BLaER1 treated with 17β-estradiol and CSF1 and Interleukin-3, amounts not matched to agents 10 nM and 100 nM (cell line): ENCODE measurements around the gene SOX8.

Source experiments
- H3K27ac ChIP-seq, 11 experiments: shearing (Covaris generic); formaldehyde crosslinking; 2 replicates each; pipeline ENCODE4 v1.8.1; 2022
- H3K27me3 ChIP-seq, 11 experiments: shearing (Covaris generic); formaldehyde crosslinking; 2 replicates each; pipeline ENCODE4 v1.8.1; 2022
- H3K36me3 ChIP-seq, 11 experiments: shearing (Covaris generic); formaldehyde crosslinking; 2 replicates each; pipeline ENCODE4 v1.8.1; 2022
- H3K4me1 ChIP-seq, 10 experiments: shearing (Covaris generic); formaldehyde crosslinking; 2 replicates each; pipeline ENCODE4 v1.8.1; 2022
- H3K4me2 ChIP-seq, 11 experiments: shearing (Covaris generic); formaldehyde crosslinking; 2 replicates each; pipeline ENCODE4 v1.8.1; 2022
- H3K4me3 ChIP-seq, 10 experiments: shearing (Covaris generic); formaldehyde crosslinking; 2 replicates each; pipeline ENCODE4 v1.8.1; 2022
- H3K9ac ChIP-seq, 11 experiments: shearing (Covaris generic); formaldehyde crosslinking; 2 replicates each; pipeline ENCODE4 v1.8.1; 2022
- H3K9me3 ChIP-seq, 11 experiments: shearing (Covaris generic); formaldehyde crosslinking; replicated peaks in 1 of 11; 2 replicates each; pipeline ENCODE4 v1.8.1; 2022
- H4K20me1 ChIP-seq, 11 experiments: shearing (Covaris generic); formaldehyde crosslinking; 2 replicates each; pipeline ENCODE4 v1.8.1; 2022
- Cebpa-rat ChIP-seq, 11 experiments: shearing (Covaris generic); IDR thresholded peaks; 2 replicates each; pipeline ENCODE4 v1.8.1; 2022

SOX8 gene

GRCh38 chr16:968620-969019 lies 12.9 kb upstream of the SOX8 start:
- Histone ChIP-seq H3K27ac (no peak overlapping the region), H3K27me3 (peaks cover 5 to 27% (median 22%) of the 10 kb centered on the region in 11 experiments; a peak in 17 of 22 replicates), H3K4me2 (peak overlapping the region; percentile 97 to 100 (median 99)), H3K4me1 (peaks cover 38 to 51% (median 41%) of the 10 kb centered on the region in 10 experiments), H4K20me1 (peaks cover 0 to 39% (median 16%) of the 10 kb centered on the region in 11 experiments; a peak in 12 of 22 replicates), H3K36me3 (peaks cover 8 to 32% (median 27%) of the 10 kb centered on the region in 11 experiments; a peak in 20 of 22 replicates), H3K9ac (peak overlapping the region in 7 of 11 experiments; percentile 11 to 47 (median 22); a peak in 10 of 22 replicates), H3K9me3 (peaks cover 8 to 15% (median 11%) of the 10 kb centered on the region in 11 experiments; a peak in 20 of 22 replicates), H3K4me3 (no peak overlapping the region; a peak in 1 of 20 replicates)
- no peak for TF ChIP-seq Cebpa-rat (IDR thresholded peaks at IDR 0.05)

DNA sequence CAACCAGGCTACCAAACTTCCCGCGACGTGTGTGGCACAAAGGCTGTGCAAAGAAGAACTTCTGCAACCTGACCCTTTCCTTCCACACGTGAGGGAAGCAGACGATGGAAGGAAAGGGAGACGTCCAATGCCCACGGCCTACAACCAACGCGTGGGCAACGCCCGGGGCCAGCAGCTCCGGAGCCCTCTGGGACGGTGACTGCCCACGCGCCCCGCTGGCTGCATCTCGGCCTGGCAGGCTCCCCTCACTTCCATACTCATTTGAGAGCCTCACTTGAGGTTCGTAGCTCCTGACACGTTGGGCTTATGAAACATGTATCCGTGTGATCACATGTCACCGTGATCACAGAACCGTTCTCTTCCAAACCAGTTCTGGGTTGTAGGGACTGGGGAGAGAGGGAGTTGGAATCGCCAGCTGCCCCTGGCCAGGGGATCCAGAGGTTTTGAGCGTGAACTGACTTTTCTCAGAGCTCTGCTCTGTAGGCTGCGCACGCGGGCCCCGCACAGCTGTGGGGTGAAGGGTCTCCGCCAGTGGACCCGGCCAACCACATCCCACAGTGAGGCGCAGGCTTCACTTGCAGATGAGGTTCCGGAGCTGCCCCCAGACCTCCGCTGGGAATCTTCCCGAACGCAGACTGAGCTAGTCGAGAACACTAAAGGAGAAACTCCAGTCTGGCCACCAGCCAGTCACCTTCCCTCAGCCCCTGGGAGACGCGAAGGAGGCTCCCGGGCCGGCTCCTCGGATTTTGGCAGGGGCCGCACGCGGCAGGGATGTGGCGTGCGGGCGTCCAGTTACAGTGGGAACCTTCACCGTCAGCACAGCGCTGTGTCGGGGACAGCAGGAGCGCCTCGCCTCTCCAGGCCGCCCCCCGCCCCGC lies 11.8 kb upstream of the SOX8 start:
- H3K36me3 ChIP-seq: peaks cover 8 to 32% (median 27%) of the 10 kb centered on the region in 11 experiments; a peak in 20 of 22 replicates
- H3K4me1 ChIP-seq: peaks cover 27 to 48% (median 38%) of the 10 kb centered on the region in 10 experiments
- peak overlapping the region; percentile 97 to 100 (median 99) for H3K4me2 ChIP-seq
- H3K9me3 ChIP-seq: peaks cover 8 to 15% (median 11%) of the 10 kb centered on the region in 11 experiments; a peak in 20 of 22 replicates
- peak overlapping the region; percentile 74 to 94 (median 85) for H3K27ac ChIP-seq
- peak overlapping the region; percentile 73 to 92 (median 82) for H3K4me3 ChIP-seq
- TF ChIP-seq Cebpa-rat (IDR thresholded peaks at IDR 0.05): no peak
- H4K20me1 ChIP-seq: peaks cover 0 to 43% (median 16%) of the 10 kb centered on the region in 11 experiments; a peak in 13 of 22 replicates
- H3K9ac ChIP-seq: peak overlapping the region; percentile 84 to 95 (median 90)
- peaks cover 11 to 38% (median 32%) of the 10 kb centered on the region in 11 experiments; a peak in 20 of 22 replicates for H3K27me3 ChIP-seq

GRCh38 chr16:970386-970765 lies 11.2 kb upstream of the SOX8 start:
- no peak for TF ChIP-seq Cebpa-rat (IDR thresholded peaks at IDR 0.05)
- H3K27ac ChIP-seq: peak overlapping the region; percentile 74 to 94 (median 85)
- peak overlapping the region; percentile 73 to 92 (median 82) for H3K4me3 ChIP-seq
- peaks cover 11 to 44% (median 38%) of the 10 kb centered on the region in 11 experiments; a peak in 21 of 22 replicates for H3K27me3 ChIP-seq
- H3K4me1 ChIP-seq: peaks cover 24 to 50% (median 39%) of the 10 kb centered on the region in 10 experiments
- peaks cover 7 to 13% (median 9%) of the 10 kb centered on the region in 11 experiments; a peak in 20 of 22 replicates for H3K9me3 ChIP-seq
- peaks cover 0 to 44% (median 16%) of the 10 kb centered on the region in 11 experiments; a peak in 13 of 22 replicates for H4K20me1 ChIP-seq
- peaks cover 8 to 29% (median 26%) of the 10 kb centered on the region in 11 experiments; a peak in 20 of 22 replicates for H3K36me3 ChIP-seq
- H3K4me2 ChIP-seq: peak overlapping the region; percentile 97 to 100 (median 99)
- H3K9ac ChIP-seq: peak overlapping the region; percentile 84 to 95 (median 90)

DNA sequence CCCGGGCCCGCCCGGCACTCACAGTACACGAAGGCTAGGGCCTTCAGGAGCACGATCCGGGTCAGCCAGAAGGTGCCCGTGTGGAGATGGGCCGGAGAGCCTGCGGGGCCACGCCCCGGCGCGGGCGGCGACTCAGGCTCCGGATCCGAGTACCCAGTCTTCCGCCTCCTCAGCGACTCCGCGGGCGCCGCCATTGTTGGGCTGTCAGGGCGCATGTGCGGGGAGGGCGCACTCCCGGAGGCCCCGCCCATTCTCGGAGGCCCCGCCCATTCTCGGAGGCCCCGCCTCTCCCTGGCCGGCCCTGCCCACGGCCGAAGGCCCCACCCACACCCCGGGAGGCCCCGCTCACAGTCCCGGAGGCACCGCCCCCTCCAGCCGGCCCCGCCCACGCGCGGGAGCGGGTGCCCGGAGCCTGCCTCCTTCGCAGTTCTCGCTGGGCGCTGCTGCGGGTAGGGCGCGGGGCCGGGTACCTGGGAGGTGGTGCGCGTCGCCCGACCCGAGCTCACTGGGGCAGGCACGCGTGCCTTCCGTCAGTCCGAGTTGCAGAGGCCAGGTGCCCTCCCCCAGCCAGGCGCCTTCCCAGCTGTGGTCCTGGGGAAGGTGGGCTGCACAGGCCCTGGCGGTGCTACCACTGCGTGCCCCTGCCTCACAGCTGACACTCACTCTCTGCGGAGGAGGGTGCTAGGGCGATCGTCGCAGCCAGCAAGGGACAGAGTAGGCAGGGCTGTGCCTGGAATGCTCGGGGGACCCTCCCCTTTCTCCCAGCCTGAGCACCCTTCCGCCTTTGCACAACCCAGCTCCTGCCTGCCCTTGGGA lies 10.6 kb upstream of the SOX8 start, which contains the start of gene LMF1:
TSS of gene LMF1 (minus strand) at position 219 of the 816 bp plus-strand sequence. CDS start at position 215, 4 bp downstream.
- peaks cover 4 to 23% (median 20%) of the 10 kb centered on the region in 11 experiments; a peak in 20 of 22 replicates for H3K36me3 ChIP-seq
- H3K4me3 ChIP-seq: peak within 1 kb of the TSS; percentile 73 to 92 (median 82)
- no peak for TF ChIP-seq Cebpa-rat (IDR thresholded peaks at IDR 0.05)
- peak within 1 kb of the TSS; percentile 74 to 94 (median 85) for H3K27ac ChIP-seq
- H3K9ac ChIP-seq: peak within 1 kb of the TSS; percentile 84 to 95 (median 90)
- peaks cover 24 to 56% (median 45%) of the 10 kb centered on the region in 10 experiments for H3K4me1 ChIP-seq
- H3K9me3 ChIP-seq: peaks cover 1 to 7% (median 3%) of the 10 kb centered on the region in 11 experiments; a peak in 18 of 22 replicates
- H3K27me3 ChIP-seq: peaks cover 17 to 50% (median 44%) of the 10 kb centered on the region in 11 experiments; a peak in 21 of 22 replicates
- peak within 1 kb of the TSS; percentile 97 to 100 (median 99) for H3K4me2 ChIP-seq
- H4K20me1 ChIP-seq: peaks cover 0 to 47% (median 16%) of the 10 kb centered on the region in 11 experiments; a peak in 15 of 22 replicates

- peak overlapping the region in 4 of 10 experiments; percentile 73 to 92 (median 80); a peak in 5 of 20 replicates for H3K4me3 ChIP-seq
- H3K27ac ChIP-seq: no peak overlapping the region
- peaks cover 0 to 52% (median 16%) of the 10 kb centered on the region in 11 experiments; a peak in 15 of 22 replicates for H4K20me1 ChIP-seq
- peaks cover 0 to 1% (median 0%) of the 10 kb centered on the region in 11 experiments; a peak in 3 of 22 replicates for H3K9me3 ChIP-seq
- peaks cover 23 to 56% (median 48%) of the 10 kb centered on the region in 11 experiments; a peak in 21 of 22 replicates for H3K27me3 ChIP-seq
- peak overlapping the region; percentile 81 to 100 (median 97) for H3K4me2 ChIP-seq
- peaks cover 0 to 17% (median 14%) of the 10 kb centered on the region in 11 experiments; a peak in 16 of 22 replicates for H3K36me3 ChIP-seq
- peaks cover 24 to 62% (median 51%) of the 10 kb centered on the region in 10 experiments for H3K4me1 ChIP-seq
- H3K9ac ChIP-seq: peak overlapping the region in 4 of 11 experiments; percentile 45 to 94 (median 91); a peak in 4 of 22 replicates
- TF ChIP-seq Cebpa-rat (IDR thresholded peaks at IDR 0.05): no peak
Observed at GRCh38 chr16:971582-971905, 10.0 kb upstream of the SOX8 start.

DNA sequence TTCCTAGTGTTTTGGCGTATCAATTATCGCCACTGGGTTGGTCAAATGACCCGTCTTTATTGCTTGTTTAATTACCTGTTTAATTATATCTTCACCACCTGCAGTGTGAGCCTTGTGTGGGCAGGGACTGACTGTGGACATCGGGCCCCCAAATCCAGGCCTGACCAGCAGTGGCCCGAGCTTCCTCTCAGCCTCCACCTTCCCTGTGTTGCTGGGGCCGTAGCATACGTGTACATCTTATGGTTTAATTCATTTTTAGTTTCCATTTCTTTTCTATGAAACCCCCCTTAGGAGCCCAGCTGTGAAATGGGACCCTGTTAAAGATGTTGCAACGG lies 9.6 kb upstream of the SOX8 start:
- no peak overlapping the region for H3K27ac ChIP-seq
- H3K4me3 ChIP-seq: no peak overlapping the region
- H3K9ac ChIP-seq: no peak overlapping the region
- TF ChIP-seq Cebpa-rat (IDR thresholded peaks at IDR 0.05): no peak
- peaks cover 0 to 55% (median 18%) of the 10 kb centered on the region in 11 experiments; a peak in 15 of 22 replicates for H4K20me1 ChIP-seq
- no peak overlapping the region for H3K4me2 ChIP-seq
- peaks cover 24 to 62% (median 52%) of the 10 kb centered on the region in 10 experiments for H3K4me1 ChIP-seq
- peaks cover 24 to 60% (median 52%) of the 10 kb centered on the region in 11 experiments; a peak in 21 of 22 replicates for H3K27me3 ChIP-seq
- H3K36me3 ChIP-seq: peaks cover 0 to 13% (median 10%) of the 10 kb centered on the region in 11 experiments; a peak in 15 of 22 replicates
- H3K9me3 ChIP-seq: no peaks in the 10 kb centered on the region

- Histone ChIP-seq H4K20me1 (peaks cover 0 to 55% (median 18%) of the 10 kb centered on the region in 11 experiments; a peak in 15 of 22 replicates), H3K9ac (no peak overlapping the region), H3K4me2 (no peak overlapping the region), H3K9me3 (no peaks in the 10 kb centered on the region), H3K27me3 (peaks cover 24 to 65% (median 56%) of the 10 kb centered on the region in 11 experiments; a peak in 21 of 22 replicates), H3K36me3 (peaks cover 0 to 8% (median 5%) of the 10 kb centered on the region in 11 experiments; a peak in 12 of 22 replicates), H3K4me3 (no peak overlapping the region), H3K27ac (no peak overlapping the region), H3K4me1 (peaks cover 24 to 62% (median 52%) of the 10 kb centered on the region in 10 experiments)
- TF ChIP-seq Cebpa-rat (IDR thresholded peaks at IDR 0.05): no peak
Observed at GRCh38 chr16:972316-973002, 9.1 kb upstream of the SOX8 start.
